Stomach (tissue), 9 donors: ENCODE measurements around the gene ZNF683. TPM values are rescaled to one million over a fixed set of nuclear protein-coding genes. Genes with fewer than 3 reads are reported as not detected.

Experiments used
- DNase-seq, 2 donors: peaks; one replicate each; pipeline versions ENCODE4 v3.0.0 to v3.0.0-alpha.2; 2013 to 2019
- H3K27ac ChIP-seq, 5 donors: fragments of 200-600 bp in 4 of 5; sonication (generic) in 4 of 5; one replicate each; pipeline ENCODE4 v1.5.1; 2013 to 2019; ENCODE audit warnings: mild to moderate bottlenecking in 1 of 5, moderate library complexity in 1 of 5
- H3K27me3 ChIP-seq, 3 donors: fragments of 200-600 bp; sonication (generic); one replicate each; pipeline ENCODE4 v1.5.1; 2017 to 2019; ENCODE audit warnings: mixed run types in 1 of 3
- H3K36me3 ChIP-seq, 4 donors: fragments of 200-600 bp; sonication (generic); 1 replicate in 3 of 4; 2 replicates in 1 of 4; pipeline ENCODE4 v1.5.1; 2016 to 2019
- H3K4me1 ChIP-seq, 4 donors: fragments of 200-600 bp; sonication (generic); one replicate each; pipeline ENCODE4 v1.5.1; 2016 to 2019
- H3K4me3 ChIP-seq, 4 donors: fragments of 200-600 bp; sonication (generic) in 3 of 4; one replicate each; pipeline ENCODE4 v1.5.1; 2016 to 2019; ENCODE audit warnings: mild to moderate bottlenecking in 1 of 4
- H3K9me3 ChIP-seq, 4 donors: fragments of 200-600 bp; sonication (generic); one replicate each; pipeline ENCODE4 v1.5.1; 2016 to 2019
- EP300 ChIP-seq: sonication (generic); formaldehyde crosslinking; IDR thresholded peaks from one replicate; pipeline ENCODE4 v1.6.1; 2017; ENCODE audit warnings: antibody characterized with exemption
- POLR2A ChIP-seq, 4 donors: fragments of 450-650 bp; IDR thresholded peaks; one replicate each; pipeline ENCODE4 v1.6.1; 2016; ENCODE audit warnings: antibody characterized with exemption in 4 of 4, control low read depth in 2 of 4, mild to moderate bottlenecking in 1 of 4, moderate library complexity in 1 of 4
- POLR2AphosphoS5 ChIP-seq, 3 donors: sonication (generic); formaldehyde crosslinking; IDR thresholded peaks; one replicate each; pipeline ENCODE4 v1.6.1; 2016; ENCODE audit warnings: antibody characterized with exemption in 3 of 3
- WGBS, 5 donors: extraction: QIAGEN DNeasy Blood & Tissue Kit in 3 of 5; methylation state at CpG; one replicate each; pipeline versions ENCODE4 v1.1.5 to v1.1.7; 2013 to 2018; 5-methylcytosine and 5-hydroxymethylcytosine counted together
- intact Hi-C: fragments of 100-400 bp; cut with DNase I; formaldehyde crosslinking; loops from one replicate; pipeline ENCODE4 v1.15.1; 2023; ENCODE audit warnings: low total_unique reads
- polyA plus RNA-seq, 3 donors: library from polyadenylated mRNA; stranded (reverse); fragments of 200-250 nt; gene quantifications; one replicate each; pipeline ENCODE4 v1.2.3, GENCODE V29; 2013
- total RNA-seq, 5 donors: library from RNA; depleted of rRNA; stranded (reverse); fragments of >200 nt; gene quantifications; one replicate each; pipeline versions ENCODE4 v1.1.0 to v1.2.3, GENCODE V29; 2014 to 2016
- TF ChIP-seq, protein P1 (sequence below), 7 experiments: fragments of 450-650 bp in 4 of 7; fragments of 200-600 bp in 3 of 7; sonication (generic) in 3 of 7; IDR thresholded peaks; one replicate each; pipeline ENCODE4 v1.5.1; 2016 to 2019; ENCODE audit warnings: antibody characterized with exemption in 7 of 7, control low read depth in 2 of 7, mild to moderate bottlenecking in 1 of 7
- donor health status: healthy with polysubstance abuse.
- donor health status: Bipolar disorder and iron deficiency.
- donor health status: healthy.

Gene ZNF683
- total and polyA plus RNA-seq, 8 donors, result 0.25 to 3.6 (median 0.90) TPM; not detected in 4

DNA sequence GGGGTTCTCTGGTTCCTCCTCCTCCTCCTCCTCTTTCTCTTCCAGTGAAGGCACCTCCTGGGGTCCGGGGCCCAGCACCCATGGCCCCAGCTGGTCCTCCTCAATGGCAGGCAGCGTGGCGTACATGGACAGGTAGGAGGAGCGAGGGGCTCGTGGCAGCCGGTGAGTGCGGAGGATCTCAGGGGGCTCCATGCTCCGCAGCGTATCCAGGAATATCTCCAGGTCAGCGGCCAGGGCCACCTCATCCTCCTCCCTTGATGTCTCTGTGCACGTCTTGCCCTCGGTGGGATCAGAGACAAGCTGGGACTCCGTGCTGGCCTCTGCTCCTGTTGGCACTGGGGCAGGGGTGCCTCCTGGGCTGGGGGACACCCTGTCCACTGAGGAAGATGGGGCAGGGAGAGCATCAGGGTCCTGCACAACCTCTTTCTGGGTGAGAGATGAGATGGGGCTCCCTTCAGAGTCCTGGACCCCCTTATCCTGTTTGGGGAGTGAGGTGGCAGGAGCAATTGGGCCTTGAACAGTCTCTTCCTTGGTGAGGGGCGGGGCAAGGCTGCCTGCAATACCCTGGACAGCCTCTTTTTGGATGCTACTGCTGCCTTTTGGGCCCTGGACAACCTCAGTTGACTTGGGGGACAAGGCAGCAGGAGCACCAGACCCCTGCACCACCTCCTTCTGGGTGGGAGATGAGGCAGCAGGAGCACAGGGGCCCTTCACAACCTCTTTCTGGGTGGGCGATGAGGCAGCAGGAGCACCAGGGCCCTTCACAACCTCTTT, 28.2 kb downstream of the ZNF683 start:
- peaks cover 0 to 23% (median 0%) of the 10 kb centered on the region in 3 donors for H3K27me3 ChIP-seq
- intact Hi-C loops, result no loop called here
- no peak overlapping the region for H3K4me3 ChIP-seq
- no peak for DNase-seq
- TF ChIP-seq POLR2AphosphoS5 (IDR thresholded peaks at IDR 0.05), result no peak
- TF ChIP-seq, protein P1, sequence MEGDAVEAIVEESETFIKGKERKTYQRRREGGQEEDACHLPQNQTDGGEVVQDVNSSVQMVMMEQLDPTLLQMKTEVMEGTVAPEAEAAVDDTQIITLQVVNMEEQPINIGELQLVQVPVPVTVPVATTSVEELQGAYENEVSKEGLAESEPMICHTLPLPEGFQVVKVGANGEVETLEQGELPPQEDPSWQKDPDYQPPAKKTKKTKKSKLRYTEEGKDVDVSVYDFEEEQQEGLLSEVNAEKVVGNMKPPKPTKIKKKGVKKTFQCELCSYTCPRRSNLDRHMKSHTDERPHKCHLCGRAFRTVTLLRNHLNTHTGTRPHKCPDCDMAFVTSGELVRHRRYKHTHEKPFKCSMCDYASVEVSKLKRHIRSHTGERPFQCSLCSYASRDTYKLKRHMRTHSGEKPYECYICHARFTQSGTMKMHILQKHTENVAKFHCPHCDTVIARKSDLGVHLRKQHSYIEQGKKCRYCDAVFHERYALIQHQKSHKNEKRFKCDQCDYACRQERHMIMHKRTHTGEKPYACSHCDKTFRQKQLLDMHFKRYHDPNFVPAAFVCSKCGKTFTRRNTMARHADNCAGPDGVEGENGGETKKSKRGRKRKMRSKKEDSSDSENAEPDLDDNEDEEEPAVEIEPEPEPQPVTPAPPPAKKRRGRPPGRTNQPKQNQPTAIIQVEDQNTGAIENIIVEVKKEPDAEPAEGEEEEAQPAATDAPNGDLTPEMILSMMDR (IDR thresholded peaks at IDR 0.05), result no peak
- no peak for TF ChIP-seq POLR2A (IDR thresholded peaks at IDR 0.05)
- TF ChIP-seq EP300, result no peak
- WGBS, 5 donors, result 90 to 95% (median 94%) methylated on average over 9 to 15 of the region's 15 CpGs
- H3K9me3 ChIP-seq, result no peaks in the 10 kb centered on the region
- H3K4me1 ChIP-seq, result no peaks in the 10 kb centered on the region
- no peaks in the 10 kb centered on the region for H3K36me3 ChIP-seq
- H3K27ac ChIP-seq, result no peak overlapping the region

DNA sequence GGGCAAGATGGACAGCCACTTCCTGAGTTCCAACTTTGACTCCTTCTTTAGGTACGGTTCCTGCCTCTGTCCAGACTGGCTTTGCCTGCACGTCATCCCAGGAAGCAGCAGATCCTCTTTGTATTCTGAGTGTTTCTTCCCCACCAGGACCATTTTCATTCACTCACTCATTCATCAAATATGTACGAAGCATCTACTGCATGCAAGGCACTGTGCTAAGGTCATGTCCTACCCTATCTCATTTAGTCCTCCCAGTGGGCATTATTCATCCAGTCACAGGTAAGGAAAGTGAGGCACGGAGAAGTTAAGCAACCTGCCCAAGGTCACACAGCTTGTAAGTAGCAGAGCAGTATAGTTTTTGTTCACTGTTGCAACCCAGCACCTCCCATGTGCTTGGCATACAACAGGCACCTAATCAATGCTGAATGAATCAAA, 32.5 kb downstream of the ZNF683 start:
- 68 to 81% (median 70%) methylated on average over 4 of the region's 4 CpGs for WGBS, 5 donors
- Histone ChIP-seq H3K4me3 (no peak overlapping the region), H3K4me1 (peaks cover 8 to 19% (median 17%) of the 10 kb centered on the region in 4 donors), H3K27me3 (peaks cover 0 to 45% (median 8%) of the 10 kb centered on the region in 3 donors), H3K36me3 (no peaks in the 10 kb centered on the region), H3K27ac (no peak overlapping the region), H3K9me3 (no peaks in the 10 kb centered on the region)
- intact Hi-C loops, result no loop called here
- TF ChIP-seq, protein P1 (IDR thresholded peaks at IDR 0.05), result no peak
- TF ChIP-seq EP300, result no peak
- no peak for TF ChIP-seq POLR2AphosphoS5 (IDR thresholded peaks at IDR 0.05)
- no peak for TF ChIP-seq POLR2A (IDR thresholded peaks at IDR 0.05)
- no peak for DNase-seq

DNA sequence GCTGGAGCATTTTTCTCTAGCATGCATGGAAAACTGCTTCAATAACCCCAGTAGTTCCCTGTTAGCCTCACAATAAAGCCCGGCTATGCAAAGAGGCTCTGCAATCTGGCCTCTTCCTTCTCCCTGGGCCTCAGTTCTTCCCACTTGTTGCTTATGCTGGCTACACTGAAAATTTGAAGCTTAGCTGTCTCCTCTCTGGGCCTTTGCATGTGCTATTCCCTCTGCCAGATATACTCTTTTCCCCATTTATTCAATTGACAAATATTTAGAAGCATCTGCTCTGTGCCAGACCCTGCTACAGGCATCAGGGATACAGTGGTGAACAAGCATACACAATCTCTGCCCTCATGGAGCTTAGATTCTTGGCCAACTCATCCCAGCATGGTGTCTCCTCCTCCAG, 33.9 kb downstream of the ZNF683 start:
- Histone ChIP-seq H3K4me1 (peaks cover 8 to 19% (median 17%) of the 10 kb centered on the region in 4 donors), H3K9me3 (no peaks in the 10 kb centered on the region), H3K27me3 (peaks cover 0 to 45% (median 14%) of the 10 kb centered on the region in 3 donors), H3K4me3 (no peak overlapping the region), H3K27ac (no peak overlapping the region), H3K36me3 (no peaks in the 10 kb centered on the region)
- intact Hi-C loops, result no loop called here
- TF ChIP-seq POLR2A (IDR thresholded peaks at IDR 0.05) (no peak), POLR2AphosphoS5 (IDR thresholded peaks at IDR 0.05) (no peak)
- DNase-seq, result no peak
- 62 to 92% (median 79%) methylated on average over 1 of the region's 1 CpG for WGBS, 5 donors

DNA sequence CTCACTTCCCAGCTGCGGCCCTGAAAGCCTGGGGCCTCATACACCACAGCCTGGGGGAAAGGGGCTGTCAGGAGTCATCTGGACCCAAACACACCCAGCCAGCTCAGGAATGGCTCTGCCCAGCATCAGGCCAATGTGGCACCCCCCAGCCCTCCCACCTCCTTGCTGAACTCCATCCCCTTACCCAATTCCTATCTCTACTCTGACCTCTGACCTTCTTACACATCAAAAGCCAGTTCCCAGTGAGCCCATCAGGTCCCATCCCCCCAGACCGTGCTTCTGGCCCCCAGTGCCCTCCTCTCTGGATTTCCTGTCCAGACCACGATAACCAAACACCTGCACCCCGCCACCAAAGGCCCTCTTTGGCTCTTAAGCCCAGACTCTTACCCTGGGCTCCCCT, 34.9 kb downstream of the ZNF683 start:
- DNase-seq, result no peak
- no peak overlapping the region for H3K4me3 ChIP-seq
- peaks cover 8 to 19% (median 17%) of the 10 kb centered on the region in 4 donors for H3K4me1 ChIP-seq
- TF ChIP-seq, protein P1 (IDR thresholded peaks at IDR 0.05), result no peak
- no peak for TF ChIP-seq POLR2A (IDR thresholded peaks at IDR 0.05)
- no peak for TF ChIP-seq POLR2AphosphoS5 (IDR thresholded peaks at IDR 0.05)
- TF ChIP-seq EP300, result no peak
- no peaks in the 10 kb centered on the region for H3K36me3 ChIP-seq
- intact Hi-C loops, result no loop called here
- peaks cover 0 to 44% (median 14%) of the 10 kb centered on the region in 3 donors for H3K27me3 ChIP-seq
- no peak overlapping the region for H3K27ac ChIP-seq
- 67 to 83% (median 77%) methylated on average over 3 to 4 of the region's 4 CpGs for WGBS, 5 donors
- no peaks in the 10 kb centered on the region for H3K9me3 ChIP-seq

DNA sequence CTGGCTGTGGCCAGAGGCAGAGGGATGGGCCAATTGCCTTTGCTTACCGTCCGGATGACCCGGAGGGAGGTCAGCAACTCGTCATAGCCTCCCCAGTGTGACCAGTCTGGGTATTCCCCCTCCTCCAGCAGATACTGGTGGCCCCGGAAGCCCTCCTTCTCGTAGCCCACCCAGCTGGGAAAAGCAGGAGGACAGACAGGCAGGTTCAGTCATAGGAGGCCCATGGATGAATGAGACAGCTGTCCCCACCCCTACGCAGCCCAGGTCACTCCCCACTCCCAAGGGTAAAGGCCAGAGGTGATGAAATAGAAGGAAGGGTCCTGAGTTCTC, 35.4 kb downstream of the ZNF683 start:
- peaks cover 8 to 19% (median 17%) of the 10 kb centered on the region in 4 donors for H3K4me1 ChIP-seq
- H3K9me3 ChIP-seq, result no peaks in the 10 kb centered on the region
- 82 to 86% (median 84%) methylated on average over 7 of the region's 7 CpGs for WGBS, 5 donors
- no peak for DNase-seq
- TF ChIP-seq POLR2AphosphoS5 (IDR thresholded peaks at IDR 0.05), result no peak
- TF ChIP-seq EP300, result no peak
- no peak for TF ChIP-seq POLR2A (IDR thresholded peaks at IDR 0.05)
- TF ChIP-seq, protein P1 (IDR thresholded peaks at IDR 0.05), result no peak
- H3K27me3 ChIP-seq, result peaks cover 0 to 44% (median 14%) of the 10 kb centered on the region in 3 donors
- H3K27ac ChIP-seq, result peak overlapping the region in 1 of 5 donors; percentile 70
- H3K36me3 ChIP-seq, result no peaks in the 10 kb centered on the region
- no peak overlapping the region for H3K4me3 ChIP-seq
- intact Hi-C loops, result no loop called here
